K562 (cell line): ENCODE measurements around the gene KDF1. TPM values are rescaled to one million over a fixed set of nuclear protein-coding genes. Genes with fewer than 3 reads are reported as not detected.

Experiments
- ADNP ChIP-seq: fragments of 200-800 bp; sonication (Bioruptor generic); IDR thresholded peaks from 2 replicates; pipeline ENCODE4 v1.6.1; 2016; ENCODE audit warnings: missing genetic modification characterization, missing compliant biosample characterization
- CBX3 ChIP-seq, 2 experiments: IDR thresholded peaks; 1 replicate in 1 of 2; 2 replicates in 1 of 2; pipeline ENCODE4 v1.6.1; 2012; ENCODE audit warnings: inconsistent platforms in 2 of 2, low read length in 2 of 2, borderline replicate concordance in 1 of 2, control low read depth in 1 of 2
- CSDE1 ChIP-seq, 2 experiments: fragments of 450-650 bp; IDR thresholded peaks; 2 replicates each; pipeline ENCODE4 v1.6.1; 2016; ENCODE audit warnings: mild to moderate bottlenecking in 1 of 2
- ELF1 ChIP-seq: fragments of 200-800 bp; sonication (Bioruptor generic); IDR thresholded peaks from 2 replicates; pipeline ENCODE4 v1.6.1; 2016; ENCODE audit warnings: missing genetic modification characterization, missing compliant biosample characterization
- GATA2 ChIP-seq: sonication (generic); formaldehyde crosslinking; IDR thresholded peaks from 2 replicates; pipeline ENCODE4 v1.4.0; 2020; ENCODE audit warnings: mild to moderate bottlenecking, missing genetic modification reagents
- HDAC3 ChIP-seq: fragments of 450-650 bp; IDR thresholded peaks from 2 replicates; pipeline ENCODE4 v1.6.1; 2018; ENCODE audit warnings: borderline replicate concordance, mild to moderate bottlenecking, moderate library complexity; ENCODE audit not compliant: partially characterized antibody
- IRF2 ChIP-seq: sonication (generic); formaldehyde crosslinking; IDR thresholded peaks from 2 replicates; pipeline ENCODE4 v1.8.1; 2022; ENCODE audit warnings: mild to moderate bottlenecking, missing genetic modification reagents
- LARP7 ChIP-seq: fragments of 450-650 bp; IDR thresholded peaks from 2 replicates; pipeline ENCODE4 v1.6.1; 2016
- NCOA1 ChIP-seq: fragments of 450-650 bp; IDR thresholded peaks from 2 replicates; pipeline ENCODE4 v1.6.1; 2016; ENCODE audit warnings: low read depth
- PHF8 ChIP-seq: fragments of 200-600 bp; sonication (generic); IDR thresholded peaks from 2 replicates; pipeline ENCODE4 v1.6.1; 2012; ENCODE audit warnings: mixed run types, mild to moderate bottlenecking, inconsistent platforms, low read length, moderate library complexity, borderline replicate concordance
- PRPF4 ChIP-seq: fragments of 200-400 bp; formaldehyde crosslinking; IDR thresholded peaks from one replicate; pipeline ENCODE4 v1.6.1; 2017; ENCODE audit warnings: low read length, low read depth, mild to moderate bottlenecking; ENCODE audit not compliant: insufficient read depth, poor library complexity, severe bottlenecking
- STAT5B ChIP-seq: fragments of 250-450 bp; sonication (Bioruptor Pico); IDR thresholded peaks from 2 replicates; pipeline ENCODE4 v1.8.0; 2021; ENCODE audit warnings: mild to moderate bottlenecking, inconsistent platforms
- TAL1 ChIP-seq: fragments of 450-650 bp; IDR thresholded peaks from 2 replicates; pipeline ENCODE4 v1.6.1; 2016; ENCODE audit warnings: mild to moderate bottlenecking
- TCFL5 ChIP-seq: fragments of 250-450 bp; sonication (Bioruptor Pico); conservative IDR thresholded peaks from 2 replicates; pipeline ENCODE4 v1.6.1; 2021; ENCODE audit warnings: mild to moderate bottlenecking, moderate library complexity, matching md5 sums
- TOE1 ChIP-seq, 2 experiments: fragments of 450-650 bp in 1 of 2; sonication (generic) in 1 of 2; formaldehyde crosslinking in 1 of 2; IDR thresholded peaks; 2 replicates each; pipeline versions ENCODE4 v1.7.1 to v1.8.0; 2016 to 2022; ENCODE audit warnings: borderline replicate concordance in 2 of 2, mild to moderate bottlenecking in 2 of 2, antibody characterized with exemption in 1 of 2, inconsistent platforms in 1 of 2, low read depth in 1 of 2, missing genetic modification reagents in 1 of 2, moderate library complexity in 1 of 2
- TSC22D4 ChIP-seq: fragments of 450-650 bp; IDR thresholded peaks from 2 replicates; pipeline ENCODE4 v1.6.1; 2016; ENCODE audit warnings: missing genetic modification characterization, missing biosample characterization, control low read depth
- ZFP36 ChIP-seq: fragments of 150-350 bp; IDR thresholded peaks from 2 replicates; pipeline ENCODE4 v1.6.1; 2018; ENCODE audit warnings: low read length, low read depth; ENCODE audit not compliant: partially characterized antibody
- ZNF239 ChIP-seq: fragments of 250-450 bp; sonication (Bioruptor Pico); IDR thresholded peaks from 2 replicates; pipeline ENCODE4 v1.4.0; 2020; ENCODE audit warnings: mild to moderate bottlenecking
- polyA plus RNA-seq, 8 experiments: library from polyadenylated mRNA; depleted of rRNA in 4 of 8; stranded (reverse) in 5 of 8; unstranded in 3 of 8; fragments of >200 nt; fragmentation: Nextera tagmentation in 2 of 8; fragmentation: Illumina TruSeq in 1 of 8; extraction: Ambion mirVana in 2 of 8; extraction: Trizol in 1 of 8; gene quantifications; 2 replicates each; pipeline versions ENCODE4 v1.2.1 to v1.2.3, GENCODE V29; 2011 to 2014; ENCODE audit warnings: inconsistent platforms in 1 of 8, missing spikeins in 1 of 8
- total RNA-seq, 7 experiments: library from RNA; depleted of rRNA in 6 of 7; stranded (reverse); fragments of >200 nt in 6 of 7; fragmentation: Illumina TruSeq in 2 of 7; extraction: Trizol in 2 of 7; gene quantifications; 2 replicates each; pipeline versions ENCODE4 v1.2.1 to v1.2.3, GENCODE V29; 2011 to 2021; ENCODE audit warnings: low replicate concordance in 1 of 7
- TF ChIP-seq, protein P1 (sequence below): sonication (generic); formaldehyde crosslinking; IDR thresholded peaks from 2 replicates; pipeline ENCODE4 v1.8.1; 2023; ENCODE audit warnings: missing genetic modification reagents, mild to moderate bottlenecking, borderline replicate concordance
- TF ChIP-seq, protein P2 (sequence below): IDR thresholded peaks from 2 replicates; pipeline ENCODE4 v1.6.1; 2011; ENCODE audit not compliant: insufficient read length; ENCODE audit errors: extremely low read depth
- TF ChIP-seq, protein P3 (sequence below): fragments of 450-650 bp; IDR thresholded peaks from 2 replicates; pipeline ENCODE4 v1.6.1; 2016

The KDF1 gene
- total and polyA plus RNA-seq, 9 of the 15 experiments (the other 6 are each of a cell fraction or from before 2014, with no cell fraction given): 0.38 to 1.9 (median 0.83) TPM

GRCh38 chr1:26913754-26914619, 46.3 kb downstream of the KDF1 start, which contains the start of gene NR0B2 (continued):
- TF ChIP-seq ELF1 (peak; percentile 63), STAT5B (no peak), PHF8 (peak; percentile 34; the same call in 1 of the 2 replicates), ZFP36 (no peak), CSDE1 (IDR thresholded peaks at IDR 0.05) (no peak), HDAC3 (no peak), TOE1 (IDR thresholded peaks at IDR 0.05; ENCODE audit: borderline replicate concordance) (no peak), TOE1 (CRISPR knock-in tag; IDR thresholded peaks at IDR 0.05; ENCODE audit: borderline replicate concordance, low read depth) (0 out of 2 replicates have a peak, but pooled peaks have one; percentile 29), LARP7 (no peak), PRPF4 (no peak), GATA2 (peak; percentile 24; the same call in 1 of the 2 replicates), IRF2 (no peak), NCOA1 (no peak), TAL1 (peak; percentile 28; the same call in 1 of the 2 replicates), ZNF239 (CRISPR knock-in tag) (no peak; the same call in 1 of the 2 replicates), TSC22D4 (tag) (no peak), CBX3 (IDR thresholded peaks at IDR 0.05; ENCODE audit: borderline replicate concordance in 1 of 2, low read length in 2 of 2) (no peak), ADNP (no peak), TCFL5 (CRISPR knock-in tag) (no peak)
- TF ChIP-seq, protein P1, sequence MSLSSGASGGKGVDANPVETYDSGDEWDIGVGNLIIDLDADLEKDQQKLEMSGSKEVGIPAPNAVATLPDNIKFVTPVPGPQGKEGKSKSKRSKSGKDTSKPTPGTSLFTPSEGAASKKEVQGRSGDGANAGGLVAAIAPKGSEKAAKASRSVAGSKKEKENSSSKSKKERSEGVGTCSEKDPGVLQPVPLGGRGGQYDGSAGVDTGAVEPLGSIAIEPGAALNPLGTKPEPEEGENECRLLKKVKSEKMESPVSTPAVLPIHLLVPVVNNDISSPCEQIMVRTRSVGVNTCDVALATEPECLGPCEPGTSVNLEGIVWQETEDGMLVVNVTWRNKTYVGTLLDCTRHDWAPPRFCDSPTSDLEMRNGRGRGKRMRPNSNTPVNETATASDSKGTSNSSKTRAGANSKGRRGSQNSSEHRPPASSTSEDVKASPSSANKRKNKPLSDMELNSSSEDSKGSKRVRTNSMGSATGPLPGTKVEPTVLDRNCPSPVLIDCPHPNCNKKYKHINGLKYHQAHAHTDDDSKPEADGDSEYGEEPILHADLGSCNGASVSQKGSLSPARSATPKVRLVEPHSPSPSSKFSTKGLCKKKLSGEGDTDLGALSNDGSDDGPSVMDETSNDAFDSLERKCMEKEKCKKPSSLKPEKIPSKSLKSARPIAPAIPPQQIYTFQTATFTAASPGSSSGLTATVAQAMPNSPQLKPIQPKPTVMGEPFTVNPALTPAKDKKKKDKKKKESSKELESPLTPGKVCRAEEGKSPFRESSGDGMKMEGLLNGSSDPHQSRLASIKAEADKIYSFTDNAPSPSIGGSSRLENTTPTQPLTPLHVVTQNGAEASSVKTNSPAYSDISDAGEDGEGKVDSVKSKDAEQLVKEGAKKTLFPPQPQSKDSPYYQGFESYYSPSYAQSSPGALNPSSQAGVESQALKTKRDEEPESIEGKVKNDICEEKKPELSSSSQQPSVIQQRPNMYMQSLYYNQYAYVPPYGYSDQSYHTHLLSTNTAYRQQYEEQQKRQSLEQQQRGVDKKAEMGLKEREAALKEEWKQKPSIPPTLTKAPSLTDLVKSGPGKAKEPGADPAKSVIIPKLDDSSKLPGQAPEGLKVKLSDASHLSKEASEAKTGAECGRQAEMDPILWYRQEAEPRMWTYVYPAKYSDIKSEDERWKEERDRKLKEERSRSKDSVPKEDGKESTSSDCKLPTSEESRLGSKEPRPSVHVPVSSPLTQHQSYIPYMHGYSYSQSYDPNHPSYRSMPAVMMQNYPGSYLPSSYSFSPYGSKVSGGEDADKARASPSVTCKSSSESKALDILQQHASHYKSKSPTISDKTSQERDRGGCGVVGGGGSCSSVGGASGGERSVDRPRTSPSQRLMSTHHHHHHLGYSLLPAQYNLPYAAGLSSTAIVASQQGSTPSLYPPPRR: no peak
- TF ChIP-seq, protein P2, sequence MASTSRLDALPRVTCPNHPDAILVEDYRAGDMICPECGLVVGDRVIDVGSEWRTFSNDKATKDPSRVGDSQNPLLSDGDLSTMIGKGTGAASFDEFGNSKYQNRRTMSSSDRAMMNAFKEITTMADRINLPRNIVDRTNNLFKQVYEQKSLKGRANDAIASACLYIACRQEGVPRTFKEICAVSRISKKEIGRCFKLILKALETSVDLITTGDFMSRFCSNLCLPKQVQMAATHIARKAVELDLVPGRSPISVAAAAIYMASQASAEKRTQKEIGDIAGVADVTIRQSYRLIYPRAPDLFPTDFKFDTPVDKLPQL: no peak
- TF ChIP-seq, protein P3, sequence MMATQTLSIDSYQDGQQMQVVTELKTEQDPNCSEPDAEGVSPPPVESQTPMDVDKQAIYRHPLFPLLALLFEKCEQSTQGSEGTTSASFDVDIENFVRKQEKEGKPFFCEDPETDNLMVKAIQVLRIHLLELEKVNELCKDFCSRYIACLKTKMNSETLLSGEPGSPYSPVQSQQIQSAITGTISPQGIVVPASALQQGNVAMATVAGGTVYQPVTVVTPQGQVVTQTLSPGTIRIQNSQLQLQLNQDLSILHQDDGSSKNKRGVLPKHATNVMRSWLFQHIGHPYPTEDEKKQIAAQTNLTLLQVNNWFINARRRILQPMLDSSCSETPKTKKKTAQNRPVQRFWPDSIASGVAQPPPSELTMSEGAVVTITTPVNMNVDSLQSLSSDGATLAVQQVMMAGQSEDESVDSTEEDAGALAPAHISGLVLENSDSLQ: no peak
